ENCODE results near the gene RBM4B.

The RBM4B gene

DNA sequence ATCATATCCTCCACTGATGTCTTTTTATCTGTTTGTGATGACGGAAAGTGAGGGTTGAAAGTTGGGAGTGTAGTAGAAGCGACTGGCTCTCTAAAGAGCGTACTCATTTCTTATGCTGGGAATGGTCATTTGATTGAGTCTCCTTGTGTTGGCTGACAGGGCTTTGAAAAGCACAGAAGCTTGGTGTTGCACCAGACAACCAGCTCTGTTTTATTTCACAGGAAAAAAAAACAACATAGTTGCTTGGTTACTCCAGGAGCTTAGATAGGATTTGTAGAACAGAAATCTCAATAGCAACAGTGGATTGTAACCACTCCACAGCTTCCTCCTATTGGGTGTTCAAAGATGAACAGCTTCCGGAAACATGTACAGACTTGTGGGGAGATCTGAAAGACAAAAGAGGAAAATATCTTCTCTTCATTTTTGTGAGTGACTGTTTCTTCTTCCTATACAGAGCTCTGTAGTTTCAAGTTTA lies 58.6 kb downstream of the RBM4B start:
- DNase-seq (ENCODE audit: insufficient read length, low spot score) = no peak

DNA sequence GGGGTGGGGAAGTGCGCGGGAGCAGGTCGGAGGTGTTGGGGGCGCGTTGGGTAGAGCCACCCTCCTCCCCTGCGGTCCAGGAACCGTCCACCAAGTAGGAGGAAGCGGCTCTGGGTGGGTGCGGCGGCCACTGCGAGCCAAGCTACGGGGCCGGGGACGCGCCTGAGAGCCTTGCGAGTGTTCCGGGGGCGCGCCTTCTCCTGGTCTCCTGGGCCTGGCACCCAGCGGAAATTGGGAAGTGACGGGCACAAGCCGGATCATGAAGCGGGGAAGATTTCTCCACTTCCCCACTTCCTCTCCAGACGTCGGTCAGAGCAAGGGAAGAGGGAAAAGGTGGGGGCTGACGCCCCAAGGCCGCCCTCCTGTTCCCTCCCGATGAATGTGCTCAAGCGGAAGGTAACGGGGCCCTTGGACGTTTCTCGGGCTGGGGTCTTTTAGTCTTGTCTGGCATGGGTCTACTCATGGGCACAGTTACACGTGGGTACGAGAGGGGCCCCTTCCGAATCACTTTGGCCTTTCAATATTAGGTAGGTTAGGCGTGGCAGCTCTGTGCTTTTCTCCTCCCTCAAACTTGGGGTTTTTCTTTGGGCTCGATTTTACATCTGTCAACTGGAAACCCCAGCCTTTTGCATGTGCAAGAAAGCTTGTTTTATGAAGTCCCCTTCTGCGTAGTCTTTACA lies 60.4 kb downstream of the RBM4B start:
- FAIRE-seq = no peak
- DNase-seq (ENCODE audit: insufficient read length, low spot score) = no peak

More for the DNA sequence above, 58.6 kb downstream of the RBM4B start:
- FAIRE-seq = no peak

DNA sequence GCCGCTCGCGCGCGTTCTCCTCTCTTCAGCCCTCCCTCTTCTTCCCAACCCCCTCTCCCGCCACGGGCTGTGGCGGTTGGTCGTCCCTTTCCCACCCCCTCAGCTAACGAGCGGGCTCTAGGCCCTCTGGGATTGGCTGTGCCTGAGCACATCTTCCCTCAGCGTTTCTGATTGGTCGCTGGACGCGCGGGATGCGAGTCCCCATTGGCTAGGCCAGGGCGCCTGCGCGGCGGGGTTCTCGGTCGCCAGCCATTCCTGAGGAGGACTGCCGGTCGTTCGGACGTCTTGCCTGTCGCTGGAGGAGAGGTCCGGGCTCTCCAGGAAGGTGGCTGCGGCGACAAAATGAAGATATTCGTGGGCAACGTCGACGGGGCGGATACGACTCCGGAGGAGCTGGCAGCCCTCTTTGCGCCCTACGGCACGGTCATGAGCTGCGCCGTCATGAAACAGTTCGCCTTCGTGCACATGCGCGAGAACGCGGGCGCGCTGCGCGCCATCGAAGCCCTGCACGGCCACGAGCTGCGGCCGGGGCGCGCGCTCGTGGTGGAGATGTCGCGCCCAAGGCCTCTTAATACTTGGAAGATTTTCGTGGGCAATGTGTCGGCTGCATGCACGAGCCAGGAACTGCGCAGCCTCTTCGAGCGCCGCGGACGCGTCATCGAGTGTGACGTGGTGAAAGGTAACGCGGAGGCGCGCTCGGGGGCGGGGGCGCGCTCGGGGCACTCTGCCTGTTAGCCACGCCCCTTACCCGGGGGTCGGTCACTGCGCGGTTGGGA lies 61.1 kb downstream of the RBM4B start, which contains the start of gene RBM14:
Gene RBM14, plus strand, starts transcription at position 252 of the 776 bp plus-strand sequence. Its CDS starts 91 bp downstream, at position 343.
- FAIRE-seq = peak; percentile 55
- peak; percentile 100 for DNase-seq (ENCODE audit: insufficient read length, low spot score)
